Tongue (tissue), 3 donors: Measurements from ENCODE around the gene TCEANC2. TPM values are rescaled to one million over a fixed set of nuclear protein-coding genes. Genes with fewer than 3 reads are reported as not detected.

ENCODE experiments used
- DNase-seq: peaks from one replicate; pipeline ENCODE4 v3.0.0-alpha.2; 2015
- small RNA-seq: library from RNA; depleted of rRNA; stranded (forward); fragments of <200 nt; gene quantifications from one replicate; pipeline ENCODE3, GENCODE V24; 2014; ENCODE audit warnings: low replicate concordance
- total RNA-seq: library from RNA; depleted of rRNA; stranded (reverse); fragments of >200 nt; gene quantifications from one replicate; pipeline ENCODE4 v1.2.3, GENCODE V29; 2014

TCEANC2 gene
- total RNA-seq, 1 donor from 2014 or later, result 4.8 TPM

DNA sequence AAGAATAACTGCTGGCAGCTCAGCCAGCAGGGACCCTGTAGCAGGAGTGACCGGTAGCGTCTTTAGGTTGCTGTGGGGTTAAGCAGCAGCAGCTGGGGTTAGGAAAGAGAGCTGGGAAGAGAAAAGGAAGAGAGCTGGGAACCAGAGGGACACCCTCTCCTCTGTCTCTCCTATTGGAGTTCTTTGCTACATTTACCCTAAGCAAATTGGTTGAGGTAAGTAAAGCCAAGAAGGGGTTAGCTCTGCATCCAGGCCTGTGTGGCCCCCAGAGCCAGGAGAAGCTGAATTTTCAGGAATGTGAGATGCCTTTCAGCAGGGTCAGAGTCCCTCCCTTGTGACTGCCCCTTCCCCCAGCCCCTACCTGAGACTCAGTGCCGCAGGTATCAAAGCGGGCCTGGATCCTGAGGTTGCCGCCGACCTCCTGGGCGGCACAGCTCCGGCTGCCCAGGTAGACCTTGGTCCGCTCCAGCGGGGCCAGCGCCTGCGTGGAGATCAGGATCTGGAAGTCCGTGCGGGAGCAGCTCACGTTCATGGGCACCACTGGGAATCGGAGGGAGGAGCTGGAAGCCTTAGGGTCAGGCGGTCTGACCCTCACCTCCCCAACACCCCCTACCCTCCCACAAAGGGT is 83.0 kb downstream of the TCEANC2 start:
- no peak for DNase-seq

DNA sequence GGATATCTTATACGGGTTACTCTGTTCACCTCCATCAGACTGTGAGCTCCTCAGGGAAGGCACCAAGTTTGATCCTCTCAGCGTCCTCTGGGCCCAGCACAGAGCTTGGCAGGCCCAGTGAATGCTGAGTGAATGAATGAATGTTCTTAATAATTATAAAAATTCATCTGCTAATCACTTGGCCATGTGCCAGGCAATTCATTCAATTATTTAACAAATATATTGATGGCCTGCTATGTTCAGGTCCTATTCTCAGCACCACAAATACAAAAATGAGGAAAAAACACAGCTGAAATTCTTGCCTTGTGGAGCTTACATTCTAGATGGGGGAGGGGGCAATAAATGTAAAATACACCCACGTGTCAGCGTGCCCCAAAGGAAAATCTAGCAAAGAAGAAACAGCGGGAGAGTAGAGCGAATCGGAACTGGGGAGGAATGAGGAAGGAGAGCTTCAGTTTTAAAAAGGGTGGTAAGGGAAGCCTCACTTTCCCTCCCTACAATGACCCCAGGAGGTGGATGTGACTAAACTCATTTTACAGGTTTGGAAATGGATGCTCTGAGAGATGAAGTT is 83.6 kb downstream of the TCEANC2 start:
- DNase-seq, result no peak

DNA sequence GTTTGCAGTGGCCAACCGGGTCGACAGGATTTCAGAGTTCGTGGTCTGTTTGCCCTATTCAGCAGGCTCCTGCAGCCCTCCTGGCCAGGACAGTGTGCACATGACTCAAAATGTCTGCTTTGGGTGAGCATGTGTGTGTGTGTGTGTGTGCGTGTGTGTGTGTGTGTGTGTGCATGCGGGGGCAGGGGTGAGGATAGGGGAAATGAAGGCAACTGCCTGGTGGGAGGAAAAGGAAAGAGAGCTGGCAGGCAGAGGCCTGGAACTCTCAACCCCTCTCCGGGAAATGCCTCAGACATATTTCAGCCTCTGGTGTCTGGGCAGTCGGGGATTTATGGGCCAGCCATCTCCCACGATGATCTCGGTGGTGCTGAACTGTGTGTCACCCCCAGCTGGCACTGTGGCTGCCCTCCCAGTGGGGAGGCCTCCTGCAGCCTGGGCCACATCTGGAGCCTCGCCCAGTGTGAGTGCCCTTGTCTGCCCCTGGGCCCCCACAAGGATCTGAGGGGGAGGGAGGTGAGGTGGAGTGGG is 84.2 kb downstream of the TCEANC2 start:
- DNase-seq, result no peak

DNA sequence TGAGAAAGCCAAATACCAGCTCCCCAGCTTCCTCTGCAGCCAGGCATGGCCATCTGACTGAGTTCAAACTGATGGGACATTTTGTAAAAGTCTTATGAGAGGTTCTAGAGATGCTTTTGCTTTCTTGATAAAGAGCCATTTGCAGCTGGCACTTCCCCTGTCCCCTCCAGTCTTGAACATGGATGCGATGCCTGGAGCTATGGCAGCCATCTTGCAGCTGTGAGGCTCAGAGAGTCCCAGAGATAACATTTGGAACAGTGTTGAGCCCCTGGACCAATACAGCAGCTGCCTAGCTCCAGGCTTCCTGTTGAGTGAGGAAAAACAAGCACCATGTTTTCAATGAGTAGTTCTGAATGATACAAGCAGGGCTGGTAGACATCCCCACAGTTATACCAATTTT is 85.6 kb downstream of the TCEANC2 start:
- DNase-seq, result no peak

DNA sequence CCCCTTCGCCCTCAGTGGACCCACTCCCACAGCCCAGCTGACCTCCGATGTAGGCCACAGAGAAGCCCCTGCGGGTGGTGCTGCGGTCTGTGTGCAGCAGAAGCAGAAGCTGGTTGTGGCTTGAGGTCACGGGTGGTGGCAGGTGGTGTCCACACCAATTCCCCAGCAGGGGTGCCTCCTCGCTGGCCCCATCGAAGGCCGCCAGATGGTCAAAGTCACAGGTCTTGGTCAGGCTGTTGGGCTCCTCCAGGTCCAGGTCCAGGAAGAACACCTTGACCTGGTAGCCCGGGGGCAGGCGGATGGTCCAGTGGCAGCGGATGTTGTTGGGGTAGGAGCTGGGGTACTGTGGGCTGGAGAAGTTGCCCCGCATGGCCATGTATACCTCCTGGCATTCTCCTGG is 86.3 kb downstream of the TCEANC2 start:
- no peak for DNase-seq

DNA sequence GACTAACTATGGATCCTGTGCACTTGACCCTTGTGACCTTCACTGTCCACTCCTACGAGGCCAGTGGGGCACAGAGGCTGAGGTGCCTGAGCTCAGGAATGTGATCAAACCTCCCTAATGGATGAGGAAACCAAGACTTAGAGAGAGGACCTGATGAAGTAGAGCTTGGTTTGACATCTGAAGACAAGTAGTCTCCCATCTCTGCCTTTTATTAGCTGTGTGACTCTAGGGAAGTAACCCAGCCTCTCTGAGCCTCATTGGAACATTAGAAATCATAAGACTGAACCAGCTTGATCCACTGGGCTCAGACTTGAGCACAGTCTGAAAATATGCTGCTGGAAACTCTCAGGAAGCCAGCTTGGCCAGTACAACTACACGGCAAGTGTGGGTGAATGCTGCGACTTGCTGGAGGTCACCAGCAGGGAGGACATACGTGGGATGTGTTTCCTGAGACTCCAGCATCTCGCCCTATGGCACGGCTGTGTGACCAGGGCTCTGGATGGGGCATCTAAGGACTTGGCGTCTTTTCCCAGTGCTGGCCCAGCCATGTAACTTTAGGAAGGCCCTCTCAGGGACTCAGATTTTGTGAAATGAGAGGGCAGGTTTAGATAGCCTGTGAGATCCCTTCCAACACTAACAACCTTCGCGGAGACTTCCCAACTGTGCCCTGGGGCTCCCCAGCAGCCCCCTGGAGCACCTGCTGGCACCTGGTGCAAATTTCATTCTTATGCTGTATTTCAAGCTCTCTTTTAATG is 88.9 kb downstream of the TCEANC2 start:
- no peak for DNase-seq

DNA sequence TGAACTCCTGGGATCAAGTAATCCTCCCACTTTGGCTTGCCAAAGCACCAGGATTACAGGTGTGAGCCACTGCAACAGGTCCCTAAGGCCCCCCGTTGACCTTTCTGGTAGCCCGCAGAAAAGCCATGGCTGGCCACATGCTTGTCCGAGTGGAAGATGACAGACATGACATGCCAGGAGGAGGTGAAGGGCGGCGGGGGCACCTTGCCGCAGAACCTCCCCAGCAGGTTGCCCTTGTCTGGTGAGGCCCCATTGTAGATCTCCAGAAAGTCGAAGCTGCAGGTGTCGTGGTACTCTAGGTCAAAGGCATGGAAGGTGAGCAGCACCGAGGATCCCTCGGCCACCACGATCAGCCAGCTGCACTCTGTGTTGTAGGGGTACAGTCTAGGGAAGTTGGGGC is 91.0 kb downstream of the TCEANC2 start:
- DNase-seq, result no peak

DNA sequence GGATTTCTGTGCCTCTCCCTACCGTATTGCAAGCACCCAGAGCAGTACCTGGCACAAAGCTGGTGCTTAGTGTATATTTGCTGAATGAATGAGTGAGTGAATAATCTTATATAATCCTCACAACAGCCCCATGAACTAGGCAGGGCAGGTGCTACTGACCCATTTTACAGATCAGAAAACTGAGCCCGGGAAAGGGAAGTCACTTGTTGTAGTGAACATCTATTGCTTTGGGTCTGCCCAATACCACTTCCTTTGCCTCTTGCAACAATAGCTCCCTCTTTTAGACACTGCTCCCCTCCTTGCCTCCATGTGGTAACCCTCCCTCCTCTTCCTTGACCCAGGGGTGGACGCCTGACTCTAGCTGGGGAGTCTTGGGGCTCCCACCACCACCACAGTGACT is 96.3 kb downstream of the TCEANC2 start:
- DNase-seq, result no peak

DNA sequence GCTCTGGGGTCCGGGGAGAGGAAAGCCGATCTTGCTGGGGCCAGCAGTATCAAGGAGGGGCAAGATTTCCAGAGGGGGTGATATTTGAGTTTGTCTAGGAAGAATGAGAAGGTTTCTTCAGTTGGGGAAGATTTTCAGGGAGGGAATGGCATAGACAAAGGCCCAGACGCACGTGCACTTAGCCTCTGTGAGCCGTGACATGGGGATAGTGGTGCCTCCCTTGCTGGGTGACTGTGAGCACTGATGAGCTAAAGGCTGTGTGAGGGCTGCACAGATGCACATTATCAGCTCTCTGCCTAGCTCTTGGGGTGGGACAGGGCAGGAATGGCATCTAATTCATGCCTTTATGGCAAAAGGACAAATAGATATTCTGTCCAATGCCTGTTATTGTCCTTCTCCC is 97.6 kb downstream of the TCEANC2 start:
- no peak for DNase-seq

DNA sequence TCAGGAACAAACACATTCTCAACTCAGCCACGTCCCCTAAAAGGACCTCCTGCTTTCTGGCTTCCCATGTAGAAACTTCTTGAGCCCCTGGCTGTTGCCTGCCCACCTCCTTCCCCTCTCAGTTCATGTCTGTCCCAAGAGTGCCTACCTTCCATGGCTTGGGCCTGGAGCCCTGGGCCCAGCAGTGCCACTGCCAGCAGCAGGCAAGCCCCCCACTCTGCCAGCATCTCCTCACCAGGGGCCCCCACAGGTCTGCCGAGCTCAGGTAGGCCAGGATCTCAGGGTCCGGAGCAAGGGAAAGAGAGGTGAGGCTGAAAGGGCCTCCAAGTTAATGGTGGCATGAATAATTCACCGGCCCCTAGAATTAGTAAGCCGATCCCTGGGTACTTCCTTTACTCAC is 99.3 kb downstream of the TCEANC2 start, which contains the start of gene CDCP2:
Gene CDCP2, minus strand, starts transcription at position 305 of the 400 bp plus-strand sequence. Its CDS starts 78 bp downstream, at position 227.
- DNase-seq, result no peak

DNA sequence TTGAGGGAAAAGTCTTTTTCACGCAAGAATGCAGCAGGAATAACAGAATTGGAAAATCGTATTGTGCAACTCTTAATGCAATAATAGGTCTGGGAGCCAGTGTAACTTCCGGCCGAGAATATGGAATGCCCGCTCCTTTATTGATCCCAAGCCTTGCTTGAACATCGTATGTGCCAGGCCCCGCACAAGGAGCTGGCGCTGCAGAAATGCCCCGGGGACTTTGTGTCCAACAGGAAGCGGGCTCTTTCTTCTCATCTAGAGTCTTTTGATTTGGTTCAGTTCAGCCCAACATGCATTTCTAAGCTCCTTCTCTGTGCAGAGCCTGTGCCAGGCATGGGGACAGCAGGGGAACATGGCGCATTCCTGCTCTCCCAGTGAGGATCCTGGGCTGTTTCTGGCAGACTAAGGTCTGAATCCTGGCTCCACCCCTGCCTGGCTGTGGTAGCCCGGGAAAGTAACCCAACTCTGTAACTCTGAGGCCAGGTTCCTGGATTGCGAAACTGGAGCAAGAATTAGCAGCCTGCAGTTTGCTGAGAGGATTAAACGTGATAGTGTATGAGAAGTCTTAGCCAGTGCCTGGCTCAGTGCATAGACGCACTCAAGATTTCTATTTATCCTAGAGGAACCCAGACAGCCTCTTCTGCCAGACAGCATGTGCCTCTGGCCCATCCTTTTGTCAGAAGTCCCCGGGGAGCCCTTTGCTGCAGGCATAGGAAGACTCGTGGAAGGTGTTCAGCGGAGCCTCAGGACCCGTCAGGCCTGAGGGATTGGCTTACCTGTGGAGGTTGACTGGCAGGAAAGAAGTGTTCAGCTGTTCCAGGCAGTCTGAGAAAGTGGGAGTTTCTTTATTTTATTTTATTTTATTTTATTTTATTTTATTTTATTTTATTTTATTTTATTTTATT is 100.4 kb downstream of the TCEANC2 start:
- peak; percentile 47 for DNase-seq

Small RNA genes within 50 kb of the gene (small RNA-seq; reads per million reads assigned to genes)
- gene AL353898.1, result not detected
- gene AL353898.2, result not detected

Other genes with a start within 250 kb of the TCEANC2 start
- 22.0 TPM for gene NDC1, start 215.3 kb upstream of the TCEANC2 start, total RNA-seq
- gene YIPF1, start 163.8 kb upstream of the TCEANC2 start, total RNA-seq, result 14.1 TPM
- not detected for gene DIO1, start 159.4 kb upstream of the TCEANC2 start, total RNA-seq
- gene IFT25, start 107.9 kb upstream of the TCEANC2 start, total RNA-seq, result 11.1 TPM
- 8.0 TPM for gene LRRC42, start 107.3 kb upstream of the TCEANC2 start, total RNA-seq
- not detected for gene LDLRAD1, start 35.4 kb upstream of the TCEANC2 start, total RNA-seq
- 161 TPM for gene TMEM59, start 404 bp upstream of the TCEANC2 start, total RNA-seq
- gene CDCP2, start 99.4 kb downstream of the TCEANC2 start, total RNA-seq, result 0.10 TPM
- 6.1 TPM for gene CYB5RL, start 146.4 kb downstream of the TCEANC2 start, total RNA-seq
- 34.7 TPM for gene MRPL37, start 146.6 kb downstream of the TCEANC2 start, total RNA-seq